Measurements from ENCODE around the gene UVRAG.
"Not testable (repeated sequence)": the region's sequence is repeated elsewhere in the genome, so short reads cannot be mapped to it uniquely, and the experiment has no call there.

The UVRAG gene

DNA sequence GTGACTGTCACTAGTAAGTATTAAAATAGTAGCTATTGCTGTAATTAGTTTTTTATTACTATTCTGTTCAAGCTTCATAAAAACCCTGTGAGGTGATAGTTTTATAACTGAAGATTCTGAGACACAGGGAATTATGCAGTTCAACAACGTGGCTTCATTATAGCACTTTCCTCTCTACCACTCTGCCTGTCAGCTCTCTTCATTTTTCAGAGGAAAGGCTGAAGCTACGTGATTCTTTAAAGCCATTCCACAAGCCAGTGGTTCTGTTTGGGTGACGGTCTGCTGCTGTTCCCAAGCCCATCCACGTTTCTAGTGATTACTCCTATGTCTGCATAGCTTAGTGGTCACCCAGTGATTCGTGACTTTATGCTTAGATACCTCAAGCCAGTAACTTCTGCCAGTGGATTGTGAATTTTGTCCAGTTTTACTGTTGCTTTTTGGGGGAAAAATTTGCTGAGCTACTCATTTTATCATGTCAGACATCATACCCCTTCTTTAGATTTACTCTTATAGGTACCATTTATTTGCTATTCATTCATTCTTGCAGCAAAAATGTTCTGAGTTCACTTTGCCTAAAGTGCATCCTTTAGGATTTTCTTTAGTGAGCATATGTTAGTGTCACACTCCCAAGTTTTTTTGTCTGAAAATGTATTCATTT, 59.8 kb downstream of the UVRAG start:
- no peak for DNase-seq (ENCODE audit: low read depth in 2 of 3, low spot score in 2 of 3)

DNA sequence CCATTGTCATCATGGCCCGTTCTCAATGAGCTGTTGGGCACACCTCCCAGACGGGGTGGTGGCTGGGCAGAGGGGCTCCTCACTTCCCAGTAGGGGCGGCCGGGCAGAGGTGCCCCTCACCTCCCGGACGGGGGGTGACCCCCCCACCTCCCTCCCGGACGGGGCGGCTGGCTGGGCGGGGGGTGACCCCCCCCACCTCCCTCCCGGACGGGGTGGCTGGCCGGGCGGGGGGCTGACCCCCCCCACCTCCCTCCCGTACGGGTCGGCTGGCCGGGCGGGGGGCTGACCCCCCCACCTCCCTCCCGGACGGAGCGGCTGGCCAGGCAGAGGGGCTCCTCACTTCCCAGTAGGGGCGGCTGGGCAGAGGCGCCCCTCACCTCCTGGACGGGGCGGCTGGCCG, 62.3 kb downstream of the UVRAG start:
- not testable (repeated sequence) for DNase-seq (ENCODE audit: low read depth in 2 of 3, low spot score in 2 of 3)

- not testable (repeated sequence) for DNase-seq (ENCODE audit: low read depth in 2 of 3, low spot score in 2 of 3)
Observed at GRCh38 chr11:75877931-75878330, 62.9 kb downstream of the UVRAG start.

DNA sequence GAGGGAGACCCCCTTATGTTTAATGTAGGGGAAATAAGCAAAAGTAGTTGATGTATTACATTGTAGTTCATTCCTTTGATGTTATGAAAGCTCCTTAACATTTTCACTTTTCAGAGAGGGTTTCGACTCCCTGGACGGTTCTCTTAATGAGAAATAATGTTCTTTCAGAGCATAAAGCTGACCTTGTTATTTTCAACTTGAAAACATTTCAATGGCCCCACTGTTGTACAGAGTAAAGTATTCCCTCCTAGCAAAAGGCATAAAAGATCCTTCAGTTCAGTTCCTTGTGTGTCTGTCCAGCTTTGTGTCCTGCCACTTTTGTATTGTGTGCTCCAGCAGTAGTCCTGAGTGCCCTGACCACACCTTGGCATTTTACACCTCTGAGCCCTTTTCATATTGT, 63.9 kb downstream of the UVRAG start:
- no peak for DNase-seq (ENCODE audit: low read depth in 2 of 3, low spot score in 2 of 3)

DNA sequence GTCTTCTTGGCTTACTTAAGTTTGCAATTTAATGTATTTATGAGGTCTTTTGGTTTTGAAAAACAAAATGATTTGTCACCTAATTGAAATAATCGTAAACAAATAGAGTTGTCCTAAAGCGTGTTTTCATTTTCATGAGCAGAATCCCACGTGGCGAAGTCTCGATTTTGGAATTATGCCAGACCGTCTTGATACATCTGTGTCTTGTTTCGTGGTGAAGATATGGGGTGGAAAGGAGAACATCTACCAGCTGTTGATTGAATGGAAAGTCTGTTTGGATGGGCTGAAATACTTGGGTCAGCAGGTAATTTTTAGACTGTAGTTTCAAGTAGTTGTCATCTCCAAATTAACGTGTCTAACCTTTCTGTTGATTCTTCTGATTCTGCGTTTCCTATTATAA, 64.7 kb downstream of the UVRAG start:
- no peak for DNase-seq (ENCODE audit: low read depth in 2 of 3, low spot score in 2 of 3)

- not testable (repeated sequence) for DNase-seq (ENCODE audit: low read depth in 2 of 3, low spot score in 2 of 3)
Observed at GRCh38 chr11:75880343-75880742, 65.3 kb downstream of the UVRAG start.

GRCh38 chr11:75884321-75884720, 69.3 kb downstream of the UVRAG start:
- no peak for DNase-seq (ENCODE audit: low read depth in 2 of 3, low spot score in 2 of 3)

DNA sequence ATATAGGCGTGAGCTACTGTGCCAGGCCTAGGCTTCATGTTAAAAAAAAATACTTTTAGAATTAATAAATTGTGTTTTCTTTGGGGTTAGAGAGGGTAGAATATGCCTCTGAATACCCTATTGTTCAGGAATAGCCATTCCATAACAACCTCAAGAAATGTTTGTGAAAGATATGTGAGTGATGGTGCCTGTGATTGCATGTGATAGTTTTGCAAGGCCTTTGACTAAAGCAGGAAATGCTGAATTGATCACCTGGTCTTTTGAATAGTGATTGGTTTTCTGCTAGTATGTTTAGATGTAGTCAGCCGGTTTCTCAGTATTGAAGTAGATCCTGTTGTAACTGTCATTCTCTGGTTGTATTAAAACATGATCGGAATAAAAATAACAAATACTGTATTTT, 73.4 kb downstream of the UVRAG start:
- DNase-seq (ENCODE audit: low read depth in 2 of 3, low spot score in 2 of 3) = no peak

DNA sequence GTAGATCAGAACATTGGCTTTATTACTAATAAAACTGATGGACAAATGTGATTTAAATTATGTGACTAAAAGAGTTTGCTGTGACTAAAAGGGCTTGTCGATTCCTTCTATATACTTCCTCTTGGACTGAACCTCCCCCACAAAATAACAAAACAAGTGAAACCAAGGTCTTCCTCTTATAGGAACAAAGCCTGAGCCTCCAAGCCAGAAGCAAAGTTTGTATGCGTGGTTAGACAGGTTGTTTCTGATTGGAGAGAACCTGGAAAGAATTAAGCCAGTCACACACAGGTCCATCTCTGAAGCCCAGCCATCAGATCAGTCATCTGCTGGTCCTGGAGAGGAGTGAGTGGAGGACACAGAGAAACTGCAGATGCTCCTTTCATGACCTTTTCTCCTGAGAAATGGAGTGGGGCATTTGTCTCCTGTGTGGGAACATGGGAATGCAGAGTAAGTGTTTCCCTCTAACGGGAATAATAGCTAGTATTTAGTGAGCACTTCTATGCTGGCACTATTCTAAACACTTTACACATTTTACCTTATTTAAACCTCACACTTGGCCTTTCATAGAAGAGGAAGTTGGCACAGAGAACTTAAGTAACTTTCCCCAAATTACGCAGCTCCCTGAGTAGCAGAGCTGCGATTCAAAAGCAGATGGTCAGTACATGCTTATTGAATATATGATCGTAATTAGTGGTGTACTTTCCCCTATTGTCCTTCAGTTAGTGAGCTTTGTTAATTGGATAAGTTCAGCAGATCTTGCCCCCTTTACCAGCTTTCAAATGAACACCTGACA, 77.1 kb downstream of the UVRAG start:
- DNase-seq (ENCODE audit: low read depth in 2 of 3, low spot score in 2 of 3) = no peak

- no peak for DNase-seq (ENCODE audit: low read depth in 2 of 3, low spot score in 2 of 3)
Observed at GRCh38 chr11:75893251-75893650, 78.2 kb downstream of the UVRAG start.

DNA sequence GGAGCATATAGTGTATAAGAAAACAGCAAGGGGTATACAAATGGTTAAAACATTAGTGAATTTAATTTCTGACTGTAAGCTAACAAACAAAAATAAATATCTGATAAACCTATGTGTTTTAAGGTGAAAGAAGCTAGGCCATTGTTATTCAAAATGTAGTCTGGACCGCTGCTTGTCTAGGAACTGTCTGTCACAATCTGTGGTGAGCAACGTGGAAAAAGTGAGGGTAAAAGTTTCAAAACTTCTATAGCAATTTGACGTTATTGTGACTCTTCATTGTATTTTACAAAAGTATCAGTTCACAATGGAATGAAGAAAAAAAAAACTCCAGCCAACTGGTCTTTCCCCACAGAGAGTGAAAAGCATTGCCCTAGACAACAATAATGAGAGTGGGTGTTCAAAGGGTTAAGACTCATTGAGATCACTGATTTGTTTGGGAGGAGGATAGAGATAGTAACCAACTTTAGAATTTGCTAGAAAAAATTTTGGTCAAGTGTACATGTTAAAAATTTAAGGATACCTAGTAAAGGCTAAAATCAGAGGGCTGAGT, 79.1 kb downstream of the UVRAG start:
- DNase-seq (ENCODE audit: low read depth in 2 of 3, low spot score in 2 of 3) = no peak

- no peak for DNase-seq (ENCODE audit: low read depth in 2 of 3, low spot score in 2 of 3)
Observed at GRCh38 chr11:75896843-75897419, 81.9 kb downstream of the UVRAG start.

DNA sequence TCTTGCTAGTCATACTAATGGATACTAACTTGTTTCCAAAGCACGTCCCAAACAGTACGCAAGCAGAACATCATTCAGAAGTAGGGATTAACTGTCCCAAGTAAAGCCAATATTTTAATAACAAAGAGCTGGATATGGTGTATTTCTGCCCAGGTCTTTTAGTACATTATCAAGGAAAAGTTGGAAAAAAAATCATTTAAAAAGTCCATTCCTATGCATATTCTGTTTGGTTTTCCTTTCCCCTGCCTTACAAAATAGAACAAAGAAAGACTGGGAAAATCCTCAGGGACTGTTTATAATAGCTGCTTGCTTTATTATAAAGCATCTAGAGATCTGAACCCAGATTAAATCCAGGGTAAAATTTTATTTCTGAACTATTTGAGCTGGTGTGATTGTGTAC, 83.9 kb downstream of the UVRAG start:
- no peak for DNase-seq (ENCODE audit: low read depth in 2 of 3, low spot score in 2 of 3)

- DNase-seq (ENCODE audit: low read depth in 2 of 3, low spot score in 2 of 3) = no peak
Observed at GRCh38 chr11:75899806-75900205, 84.8 kb downstream of the UVRAG start.

DNA sequence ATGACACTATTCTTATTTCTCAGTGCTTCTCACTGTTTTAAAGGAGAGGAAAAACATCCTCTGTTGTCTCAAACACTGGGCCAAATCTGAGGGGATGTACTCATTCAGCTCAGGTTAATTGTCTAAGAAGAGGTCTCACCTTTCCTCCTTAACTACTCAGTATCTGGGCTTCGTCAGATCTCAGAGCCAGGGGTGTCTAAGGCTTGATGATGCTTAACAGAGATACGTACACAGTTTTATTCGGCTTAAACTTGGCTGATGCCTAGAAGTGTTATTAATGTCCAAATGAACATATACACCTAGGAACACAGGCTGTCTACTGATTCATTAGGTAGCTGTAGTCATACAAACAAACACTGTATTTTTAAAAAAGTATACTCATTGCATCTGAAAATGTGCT, 85.8 kb downstream of the UVRAG start:
- no peak for DNase-seq (ENCODE audit: low read depth in 2 of 3, low spot score in 2 of 3)

GRCh38 chr11:75902631-75903030, 87.6 kb downstream of the UVRAG start:
- no peak for DNase-seq (ENCODE audit: low read depth in 2 of 3, low spot score in 2 of 3)

DNA sequence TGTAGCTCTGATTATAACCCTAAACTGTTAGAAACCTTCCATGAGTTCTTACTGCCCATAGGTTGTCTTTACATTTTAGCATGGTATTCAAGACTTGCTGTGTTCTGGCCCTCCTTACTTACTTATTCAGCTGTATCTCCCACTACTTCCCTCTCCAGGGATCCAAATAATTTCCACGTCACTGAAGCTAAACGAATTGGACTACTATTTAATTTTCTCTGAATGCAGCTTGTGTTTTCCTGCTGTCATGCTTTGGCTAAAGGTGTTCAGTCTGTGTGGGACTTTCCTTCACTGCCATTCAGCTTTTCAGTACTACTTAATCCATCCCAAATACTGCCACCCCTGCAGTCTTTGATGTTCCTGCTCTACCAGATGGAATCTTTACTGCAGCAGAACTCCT, 88.3 kb downstream of the UVRAG start:
- DNase-seq (ENCODE audit: low read depth in 2 of 3, low spot score in 2 of 3) = no peak

GRCh38 chr11:75905434-75905833, 90.4 kb downstream of the UVRAG start:
- DNase-seq (ENCODE audit: low read depth in 2 of 3, low spot score in 2 of 3) = no peak

- DNase-seq (ENCODE audit: low read depth in 2 of 3, low spot score in 2 of 3) = no peak
Observed at GRCh38 chr11:75907906-75908527, 93.0 kb downstream of the UVRAG start.

DNA sequence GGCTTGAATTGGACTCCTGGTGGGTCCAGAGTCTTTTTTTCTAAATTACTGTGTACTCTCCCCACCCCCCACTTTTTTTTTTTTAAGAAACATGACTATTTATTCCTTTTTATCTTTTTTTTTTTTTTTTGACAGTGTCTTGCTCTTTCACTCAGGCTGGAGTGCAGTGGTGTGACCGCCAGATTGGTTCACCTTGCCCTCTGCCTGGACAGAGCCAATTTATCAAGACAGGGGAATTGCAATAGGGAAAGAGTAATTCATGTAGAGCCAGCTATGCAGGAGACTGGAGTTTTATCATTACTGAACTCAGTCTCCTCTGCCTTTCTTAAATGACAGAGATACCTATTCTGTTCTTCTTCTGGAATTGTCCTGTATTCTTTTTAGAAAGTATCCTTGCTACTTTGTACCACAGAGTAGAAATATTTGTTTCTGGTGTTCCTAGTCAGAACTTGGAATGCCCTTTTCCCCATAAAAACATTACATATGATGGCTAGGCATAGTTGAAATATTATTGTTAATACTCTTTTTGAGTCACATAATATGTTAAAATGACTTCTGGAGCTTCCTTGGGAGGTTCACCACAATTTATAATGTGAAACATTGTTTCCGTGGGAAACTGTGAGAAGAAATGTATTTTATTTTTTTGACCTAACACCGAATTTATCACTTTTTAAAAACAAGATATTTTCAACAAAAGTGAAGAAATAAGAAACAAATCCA, 95.6 kb downstream of the UVRAG start:
- no peak for DNase-seq (ENCODE audit: low read depth in 2 of 3, low spot score in 2 of 3)

- no peak for DNase-seq (ENCODE audit: low read depth in 2 of 3, low spot score in 2 of 3)
Observed at GRCh38 chr11:75911459-75911858, 96.4 kb downstream of the UVRAG start.

Measured in activated CD8-positive, alpha-beta memory T cell treated with anti-CD3 and anti-CD28 coated beads for 48 hours (primary cell).